C4-2B (cell line): ENCODE results near the gene RPS3.
A peak's percentile ranks its signal among the peaks of the same experiment; 100 is the strongest.

Source experiments
- H3K27ac ChIP-seq: fragments of 450-650 bp; 2 replicates; pipeline ENCODE4 v1.5.1; 2017
- ZFX ChIP-seq: fragments of 450-650 bp; IDR thresholded peaks from 2 replicates; pipeline ENCODE4 v1.6.1; 2017
- TF ChIP-seq, protein P1 (sequence below): fragments of 450-650 bp; conservative IDR thresholded peaks from 2 replicates; pipeline ENCODE4 v1.5.1; 2017; ENCODE audit warnings: mild to moderate bottlenecking

The RPS3 gene

DNA sequence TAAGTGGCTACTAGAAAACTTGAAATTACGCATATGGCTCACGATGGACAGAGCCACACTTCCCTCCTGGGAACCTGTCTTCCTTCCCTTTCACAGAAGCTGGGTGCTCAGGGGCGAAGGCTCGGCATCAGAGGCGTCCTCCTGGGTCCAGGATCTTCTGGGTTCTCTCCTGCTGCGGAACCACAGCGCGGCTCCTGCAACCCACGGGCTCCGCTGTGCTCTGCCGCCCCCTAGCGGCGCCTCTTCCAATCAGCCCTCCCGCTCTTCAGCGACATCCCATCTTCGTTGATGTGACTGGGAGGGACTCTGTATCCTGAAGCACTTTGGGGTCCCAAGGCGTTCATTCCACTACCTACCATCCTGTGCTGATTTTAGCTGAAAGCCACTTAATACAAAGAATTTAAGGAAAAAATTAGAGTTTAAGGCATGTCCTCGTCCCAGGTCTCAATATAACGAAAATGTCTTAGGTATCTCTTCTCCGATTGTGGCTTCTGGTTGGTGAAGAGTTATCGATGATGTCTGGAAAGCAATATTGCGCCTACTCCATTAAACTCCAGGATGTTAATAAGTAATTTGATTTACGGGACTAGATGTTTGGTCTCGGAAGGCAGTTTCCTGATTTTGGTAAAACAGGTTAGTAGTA is 14.8 kb upstream of the RPS3 start:
- H3K27ac ChIP-seq: no peak overlapping the region
- TF ChIP-seq ZFX: no peak
- TF ChIP-seq, protein P1, sequence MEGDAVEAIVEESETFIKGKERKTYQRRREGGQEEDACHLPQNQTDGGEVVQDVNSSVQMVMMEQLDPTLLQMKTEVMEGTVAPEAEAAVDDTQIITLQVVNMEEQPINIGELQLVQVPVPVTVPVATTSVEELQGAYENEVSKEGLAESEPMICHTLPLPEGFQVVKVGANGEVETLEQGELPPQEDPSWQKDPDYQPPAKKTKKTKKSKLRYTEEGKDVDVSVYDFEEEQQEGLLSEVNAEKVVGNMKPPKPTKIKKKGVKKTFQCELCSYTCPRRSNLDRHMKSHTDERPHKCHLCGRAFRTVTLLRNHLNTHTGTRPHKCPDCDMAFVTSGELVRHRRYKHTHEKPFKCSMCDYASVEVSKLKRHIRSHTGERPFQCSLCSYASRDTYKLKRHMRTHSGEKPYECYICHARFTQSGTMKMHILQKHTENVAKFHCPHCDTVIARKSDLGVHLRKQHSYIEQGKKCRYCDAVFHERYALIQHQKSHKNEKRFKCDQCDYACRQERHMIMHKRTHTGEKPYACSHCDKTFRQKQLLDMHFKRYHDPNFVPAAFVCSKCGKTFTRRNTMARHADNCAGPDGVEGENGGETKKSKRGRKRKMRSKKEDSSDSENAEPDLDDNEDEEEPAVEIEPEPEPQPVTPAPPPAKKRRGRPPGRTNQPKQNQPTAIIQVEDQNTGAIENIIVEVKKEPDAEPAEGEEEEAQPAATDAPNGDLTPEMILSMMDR: peak; percentile 99

DNA sequence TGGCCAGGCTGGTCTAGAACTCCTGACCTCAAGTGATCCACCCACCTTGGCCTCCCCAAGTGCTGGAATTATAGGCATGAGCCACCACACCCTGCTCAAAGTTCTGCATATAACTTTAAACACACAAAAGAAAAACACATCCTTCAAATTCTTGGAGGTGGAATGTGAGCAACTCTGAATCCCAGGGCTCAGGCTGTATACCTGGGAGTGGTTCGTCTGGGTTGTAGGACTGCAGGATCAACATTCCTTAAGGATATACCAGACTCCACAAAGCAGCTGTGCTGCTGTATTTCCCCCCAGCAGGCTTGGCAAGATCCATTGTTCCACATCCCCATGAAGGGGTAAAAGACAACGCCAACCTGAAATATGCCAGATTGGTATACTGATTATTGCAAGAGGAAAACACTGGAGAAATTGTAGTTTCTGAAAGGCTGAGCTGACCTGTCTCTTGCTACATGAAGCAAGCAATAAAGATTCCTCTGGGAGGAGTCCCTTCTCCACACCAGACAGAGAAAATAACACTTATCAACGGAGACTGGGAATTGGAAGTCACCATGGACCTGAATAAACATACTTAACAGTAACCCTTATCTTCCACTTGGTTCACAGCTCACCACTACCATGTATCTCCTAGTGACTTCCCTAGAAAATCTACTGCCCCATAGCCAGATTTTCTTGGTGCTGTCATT is 12.2 kb upstream of the RPS3 start:
- no peak for TF ChIP-seq ZFX
- TF ChIP-seq, protein P1: no peak
- no peak overlapping the region for H3K27ac ChIP-seq

DNA sequence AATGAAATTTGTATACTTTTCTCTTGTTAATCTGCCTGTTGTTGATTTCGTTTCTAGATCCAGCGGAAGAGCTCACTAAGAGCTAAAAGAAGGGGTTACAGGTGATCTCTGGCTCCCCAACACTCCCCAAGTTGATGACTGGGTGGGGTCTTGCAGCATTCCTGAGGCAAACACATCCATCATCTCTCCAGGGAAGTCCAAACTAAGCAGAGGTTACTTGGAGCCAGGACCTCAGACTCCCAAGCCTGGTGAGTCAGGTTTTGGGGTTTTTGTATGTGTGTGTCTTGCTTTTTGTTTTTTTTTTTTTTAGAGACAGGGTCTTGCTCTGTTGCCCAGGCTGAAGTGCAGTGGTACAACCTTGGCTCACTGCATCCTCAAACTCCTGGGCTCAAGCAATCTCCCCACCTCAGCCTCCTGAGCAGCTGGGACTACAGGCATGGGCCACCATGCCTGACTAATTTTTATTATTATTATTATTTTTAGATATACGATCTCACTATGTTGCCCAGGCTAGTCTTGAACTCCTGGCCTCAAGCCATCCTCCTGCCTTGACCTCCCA is 11.5 kb upstream of the RPS3 start:
- no peak overlapping the region for H3K27ac ChIP-seq
- TF ChIP-seq, protein P1: no peak
- TF ChIP-seq ZFX: no peak

DNA sequence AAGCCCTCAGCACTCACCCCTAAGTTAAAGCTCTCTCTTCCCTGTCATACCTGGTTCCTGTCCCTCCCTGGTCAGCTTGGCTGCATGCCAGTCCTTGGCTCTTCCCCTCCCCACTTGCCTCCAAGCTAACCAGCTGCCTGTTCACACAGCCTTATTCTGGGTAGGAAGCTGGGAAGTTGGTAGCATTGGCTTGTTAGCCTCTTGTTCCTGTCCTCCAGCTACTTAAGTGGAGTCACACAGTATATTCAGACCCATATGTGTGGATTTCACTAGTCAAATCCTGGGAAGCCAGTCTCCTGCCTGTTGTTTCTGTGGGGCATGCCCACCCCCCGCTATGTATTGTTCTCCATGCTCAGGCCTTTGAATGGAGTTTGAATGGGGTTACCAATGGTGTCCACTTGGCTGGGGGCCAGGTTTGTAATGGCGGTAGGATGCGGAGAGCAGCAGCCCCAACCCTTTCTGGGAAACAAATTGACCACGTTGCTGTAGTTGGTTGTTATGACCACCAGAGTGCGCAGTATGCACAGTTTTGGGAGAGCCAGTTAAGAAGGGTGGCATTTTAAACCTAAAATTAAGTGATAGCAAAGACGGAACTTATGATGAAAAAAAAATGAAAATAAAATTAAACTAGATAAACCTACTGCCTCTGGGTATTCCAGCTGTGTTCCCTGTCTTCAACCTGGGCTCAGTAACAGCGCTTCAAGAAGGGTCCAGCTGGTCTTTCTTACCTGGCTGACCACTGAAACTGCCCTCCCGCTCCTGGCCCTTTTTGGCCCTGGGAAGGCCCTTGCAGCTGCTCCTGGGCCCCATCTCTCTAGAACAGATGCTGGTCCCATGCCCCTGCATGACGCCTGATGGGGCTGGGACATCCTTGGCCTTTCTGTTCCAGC is 10.7 kb upstream of the RPS3 start:
- TF ChIP-seq ZFX: no peak
- TF ChIP-seq, protein P1: peak; percentile 95
- H3K27ac ChIP-seq: no peak overlapping the region

DNA sequence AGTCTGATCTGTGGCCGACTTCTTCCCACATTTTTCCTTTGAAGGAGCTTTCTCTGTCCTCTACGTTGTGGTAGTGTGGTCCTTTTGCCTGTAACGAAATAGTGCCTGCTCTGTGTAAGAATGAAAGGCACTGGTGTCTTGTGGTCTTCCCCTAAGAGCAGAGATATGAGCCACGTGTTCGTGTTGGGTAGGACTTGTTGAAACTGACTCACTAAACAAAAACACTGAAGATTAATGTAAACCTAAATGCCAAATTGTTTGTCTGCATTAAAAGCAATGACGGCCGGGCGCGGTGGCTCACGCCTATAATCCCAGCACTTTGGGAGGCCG is 10.1 kb upstream of the RPS3 start:
- no peak overlapping the region for H3K27ac ChIP-seq
- TF ChIP-seq, protein P1: no peak
- TF ChIP-seq ZFX: no peak

DNA sequence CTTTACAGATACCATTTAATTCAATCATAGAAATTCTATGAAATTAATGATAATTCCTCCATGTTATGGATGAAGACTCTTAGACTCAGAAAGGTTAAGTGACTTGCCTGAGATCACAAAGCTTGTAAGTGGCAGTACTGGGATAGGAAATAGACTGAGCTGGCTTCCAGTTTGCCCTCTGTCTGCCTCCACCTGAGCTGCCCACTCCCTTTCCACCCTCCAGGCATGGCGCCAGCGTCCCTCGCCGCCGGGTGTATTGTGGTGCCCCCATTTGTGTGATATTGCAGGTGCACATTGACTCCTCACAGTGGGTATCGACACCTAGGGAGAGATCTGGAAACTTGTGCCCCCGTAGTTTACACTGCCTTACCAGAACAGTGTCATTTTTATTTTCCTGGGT is 9.4 kb upstream of the RPS3 start:
- TF ChIP-seq ZFX: no peak
- TF ChIP-seq, protein P1: no peak
- no peak overlapping the region for H3K27ac ChIP-seq
